NCI-H1694 (cell line): ENCODE data around the gene ABCA6.
"Not testable (repeated sequence)": the region's sequence is repeated elsewhere in the genome, so short reads cannot be mapped to it uniquely, and the experiment has no call there.

Experiments
- DNase-seq: peaks from one replicate; lab custom pipeline; 2025; lab: John Stamatoyannopoulos, UW

Gene ABCA6, protein sequence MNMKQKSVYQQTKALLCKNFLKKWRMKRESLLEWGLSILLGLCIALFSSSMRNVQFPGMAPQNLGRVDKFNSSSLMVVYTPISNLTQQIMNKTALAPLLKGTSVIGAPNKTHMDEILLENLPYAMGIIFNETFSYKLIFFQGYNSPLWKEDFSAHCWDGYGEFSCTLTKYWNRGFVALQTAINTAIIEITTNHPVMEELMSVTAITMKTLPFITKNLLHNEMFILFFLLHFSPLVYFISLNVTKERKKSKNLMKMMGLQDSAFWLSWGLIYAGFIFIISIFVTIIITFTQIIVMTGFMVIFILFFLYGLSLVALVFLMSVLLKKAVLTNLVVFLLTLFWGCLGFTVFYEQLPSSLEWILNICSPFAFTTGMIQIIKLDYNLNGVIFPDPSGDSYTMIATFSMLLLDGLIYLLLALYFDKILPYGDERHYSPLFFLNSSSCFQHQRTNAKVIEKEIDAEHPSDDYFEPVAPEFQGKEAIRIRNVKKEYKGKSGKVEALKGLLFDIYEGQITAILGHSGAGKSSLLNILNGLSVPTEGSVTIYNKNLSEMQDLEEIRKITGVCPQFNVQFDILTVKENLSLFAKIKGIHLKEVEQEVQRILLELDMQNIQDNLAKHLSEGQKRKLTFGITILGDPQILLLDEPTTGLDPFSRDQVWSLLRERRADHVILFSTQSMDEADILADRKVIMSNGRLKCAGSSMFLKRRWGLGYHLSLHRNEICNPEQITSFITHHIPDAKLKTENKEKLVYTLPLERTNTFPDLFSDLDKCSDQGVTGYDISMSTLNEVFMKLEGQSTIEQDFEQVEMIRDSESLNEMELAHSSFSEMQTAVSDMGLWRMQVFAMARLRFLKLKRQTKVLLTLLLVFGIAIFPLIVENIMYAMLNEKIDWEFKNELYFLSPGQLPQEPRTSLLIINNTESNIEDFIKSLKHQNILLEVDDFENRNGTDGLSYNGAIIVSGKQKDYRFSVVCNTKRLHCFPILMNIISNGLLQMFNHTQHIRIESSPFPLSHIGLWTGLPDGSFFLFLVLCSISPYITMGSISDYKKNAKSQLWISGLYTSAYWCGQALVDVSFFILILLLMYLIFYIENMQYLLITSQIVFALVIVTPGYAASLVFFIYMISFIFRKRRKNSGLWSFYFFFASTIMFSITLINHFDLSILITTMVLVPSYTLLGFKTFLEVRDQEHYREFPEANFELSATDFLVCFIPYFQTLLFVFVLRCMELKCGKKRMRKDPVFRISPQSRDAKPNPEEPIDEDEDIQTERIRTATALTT (N-terminal part only)

GRCh38 chr17:69141431-69142174, at the start of gene ABCA6:
Gene ABCA6 (minus strand): TSS chr17:69141895. CDS start chr17:69140703, 1,192 bp downstream.
- no peak for DNase-seq

GRCh38 chr17:69188796-69189195, 47.1 kb upstream of the ABCA6 start:
- no peak for DNase-seq

GRCh38 chr17:69188064-69188463, 46.4 kb upstream of the ABCA6 start:
- no peak for DNase-seq

- no peak for DNase-seq
Measured at GRCh38 chr17:69187294-69187693, 45.6 kb upstream of the ABCA6 start.

- DNase-seq = no peak
Measured at GRCh38 chr17:69179227-69179952, 37.7 kb upstream of the ABCA6 start.

GRCh38 chr17:69176457-69176795, 34.7 kb upstream of the ABCA6 start:
- no peak for DNase-seq

DNA sequence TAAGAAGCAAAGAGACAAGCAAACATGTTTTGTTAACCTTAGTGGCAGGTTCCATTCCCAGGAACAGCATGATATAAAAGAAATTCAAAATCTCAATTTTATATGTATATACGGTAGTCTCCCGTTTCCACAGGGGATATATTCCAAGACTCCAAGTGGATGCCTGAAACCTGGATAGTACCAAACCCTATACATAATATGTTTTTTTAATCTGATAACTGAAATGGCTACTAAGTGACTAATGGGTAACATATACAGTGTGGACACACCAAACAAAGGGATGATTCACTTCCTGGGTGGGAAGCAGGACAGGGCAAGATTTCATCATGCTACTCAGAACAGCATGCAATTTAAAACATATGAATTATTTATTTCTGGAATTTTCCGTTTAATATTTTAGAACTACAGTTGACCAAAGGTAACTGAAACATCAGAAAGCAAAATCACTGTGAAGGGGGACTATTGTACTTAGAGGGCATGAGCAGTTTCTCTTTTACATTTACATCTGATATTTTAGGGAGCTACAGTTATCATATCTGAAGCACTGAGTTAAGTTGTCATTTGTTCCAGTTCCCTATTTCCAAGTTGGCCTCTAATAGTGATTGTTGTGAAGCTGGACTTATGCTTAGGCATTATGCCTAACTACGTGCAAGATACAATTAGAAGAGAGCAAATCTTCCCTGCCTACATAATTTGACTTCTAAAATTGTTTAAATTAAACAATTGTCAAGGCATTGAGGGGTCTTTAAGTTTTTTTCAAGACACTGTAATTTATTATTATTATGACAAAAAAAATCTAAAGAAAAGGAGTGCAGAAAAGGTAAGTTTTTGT, 34.1 kb upstream of the ABCA6 start:
- no peak for DNase-seq

GRCh38 chr17:69175262-69175624, 33.5 kb upstream of the ABCA6 start:
- DNase-seq = no peak

GRCh38 chr17:69173118-69173517, 31.4 kb upstream of the ABCA6 start:
- DNase-seq = no peak

DNA sequence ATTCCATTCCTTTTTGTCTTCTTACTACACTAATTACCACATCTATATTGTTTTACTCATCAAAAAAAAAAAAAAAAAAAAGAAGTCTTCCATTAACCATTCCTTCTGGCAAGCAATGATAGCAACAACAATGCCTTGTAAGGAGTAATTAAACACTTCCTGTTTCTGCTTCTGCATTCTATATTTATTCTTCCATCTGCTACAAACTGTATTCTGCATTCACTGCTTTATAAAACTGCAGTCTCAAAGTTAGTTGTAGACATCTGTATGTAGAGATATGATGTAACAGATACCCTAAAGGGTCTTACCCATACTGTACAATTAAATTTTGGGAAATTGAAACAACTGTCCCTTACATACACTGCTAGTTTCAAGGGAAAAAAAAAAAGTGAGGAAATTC, 28.7 kb upstream of the ABCA6 start:
- no peak for DNase-seq

DNA sequence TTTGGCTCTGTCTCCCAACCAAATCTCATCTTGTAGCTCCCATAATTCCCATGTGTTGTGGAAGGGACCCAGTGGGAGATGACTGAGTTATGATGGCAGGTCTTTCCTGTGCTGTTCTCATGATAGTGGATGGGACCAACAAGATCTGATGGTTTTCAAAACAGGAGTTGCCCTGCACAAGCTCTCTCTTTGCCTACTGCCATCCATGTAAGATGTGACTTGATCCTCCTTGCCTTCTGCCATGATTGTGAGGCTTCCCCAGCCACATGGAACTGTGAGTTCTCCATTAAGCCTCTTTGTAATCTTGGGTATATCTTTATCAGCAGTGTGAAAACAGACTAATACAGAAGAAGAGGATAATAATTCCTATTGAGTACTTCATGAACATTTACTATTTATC, 26.9 kb upstream of the ABCA6 start:
- DNase-seq = not testable (repeated sequence)

- DNase-seq = no peak
Measured at GRCh38 chr17:69166957-69167356, 25.3 kb upstream of the ABCA6 start.

- DNase-seq = no peak
Measured at GRCh38 chr17:69164206-69164605, 22.5 kb upstream of the ABCA6 start.

GRCh38 chr17:69159418-69159817, 17.7 kb upstream of the ABCA6 start:
- no peak for DNase-seq

- no peak for DNase-seq
Measured at GRCh38 chr17:69154267-69154666, 12.6 kb upstream of the ABCA6 start.

DNA sequence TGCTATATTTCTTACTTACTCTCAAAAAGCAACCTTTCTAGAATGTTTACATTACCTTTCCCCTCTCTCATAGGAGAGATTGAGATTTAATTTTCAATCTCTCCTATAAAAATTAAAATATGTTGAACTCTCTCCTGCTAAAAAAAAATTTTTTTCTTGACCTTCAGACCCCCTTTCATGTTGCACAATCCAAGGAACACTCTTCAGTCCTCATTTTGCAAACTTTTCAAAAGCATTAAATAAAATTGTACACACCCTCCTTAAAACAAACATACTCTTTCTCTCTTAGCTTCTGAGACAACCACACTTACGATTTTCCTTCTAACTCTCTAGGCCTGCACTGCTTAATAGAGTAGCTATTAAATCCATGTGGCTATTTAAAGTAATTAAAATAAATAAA, 8.6 kb upstream of the ABCA6 start:
- DNase-seq = no peak

DNA sequence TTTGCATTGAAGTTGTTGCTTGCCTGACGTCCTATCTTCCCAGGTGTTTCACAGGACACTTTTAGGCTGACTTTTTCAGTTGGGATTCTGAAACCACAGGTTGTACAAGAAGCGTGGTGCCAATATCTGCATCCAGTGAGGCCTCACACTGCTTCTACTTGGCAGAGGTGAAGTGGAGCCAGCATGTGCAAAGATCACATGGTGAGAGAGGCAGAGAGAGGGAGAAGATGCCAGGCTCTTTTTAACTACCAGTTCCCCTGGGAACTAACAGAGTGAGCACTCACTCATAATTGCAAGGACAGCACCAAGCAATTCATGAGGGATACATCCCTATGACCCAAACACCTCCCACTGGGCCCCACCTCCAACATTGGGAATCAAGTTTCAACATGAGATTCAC, 5.8 kb upstream of the ABCA6 start:
- DNase-seq = no peak

DNA sequence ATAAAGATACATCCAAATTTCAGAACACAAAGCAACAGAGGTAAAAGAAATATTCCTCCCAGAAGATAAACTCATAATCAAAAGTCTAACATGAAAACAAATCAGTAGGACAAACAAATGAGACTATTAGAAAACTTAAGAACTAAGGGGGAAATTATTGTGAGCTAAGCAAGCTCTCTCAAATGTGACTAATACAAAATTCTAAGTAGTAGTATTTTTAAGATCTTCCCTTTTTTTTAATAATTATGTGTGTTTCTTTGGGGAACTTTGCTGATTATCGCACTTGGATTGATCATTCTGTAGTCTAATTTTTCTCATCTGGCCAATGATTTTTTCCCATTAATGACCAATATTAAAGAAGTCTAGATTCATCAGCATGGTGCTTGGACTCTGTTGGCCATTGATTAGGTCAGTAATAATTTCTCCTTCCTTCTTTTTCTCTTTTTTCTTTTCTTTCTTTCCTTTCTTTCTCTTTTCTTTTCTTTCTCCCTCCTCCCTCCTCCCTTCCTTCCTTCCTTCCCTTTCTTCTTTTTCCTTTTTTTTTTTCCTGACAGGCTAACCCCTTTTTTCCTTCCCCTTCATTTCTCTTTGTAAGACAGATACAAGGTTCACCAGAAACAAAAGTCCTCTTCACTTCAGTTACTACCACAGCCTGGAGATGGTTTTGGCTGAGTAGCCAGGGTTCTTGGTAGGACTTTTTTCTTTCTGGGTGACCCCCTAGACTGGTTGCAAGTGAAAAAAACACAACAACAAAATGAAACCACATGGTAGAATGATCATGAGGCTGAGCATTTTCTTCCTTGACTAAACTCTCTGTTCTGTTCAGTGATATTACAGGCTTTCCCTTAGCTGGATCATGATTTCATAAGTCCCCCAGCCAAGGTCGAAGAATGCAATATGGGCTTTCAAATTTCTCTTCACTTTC, 2.9 kb upstream of the ABCA6 start:
- DNase-seq = no peak

DNA sequence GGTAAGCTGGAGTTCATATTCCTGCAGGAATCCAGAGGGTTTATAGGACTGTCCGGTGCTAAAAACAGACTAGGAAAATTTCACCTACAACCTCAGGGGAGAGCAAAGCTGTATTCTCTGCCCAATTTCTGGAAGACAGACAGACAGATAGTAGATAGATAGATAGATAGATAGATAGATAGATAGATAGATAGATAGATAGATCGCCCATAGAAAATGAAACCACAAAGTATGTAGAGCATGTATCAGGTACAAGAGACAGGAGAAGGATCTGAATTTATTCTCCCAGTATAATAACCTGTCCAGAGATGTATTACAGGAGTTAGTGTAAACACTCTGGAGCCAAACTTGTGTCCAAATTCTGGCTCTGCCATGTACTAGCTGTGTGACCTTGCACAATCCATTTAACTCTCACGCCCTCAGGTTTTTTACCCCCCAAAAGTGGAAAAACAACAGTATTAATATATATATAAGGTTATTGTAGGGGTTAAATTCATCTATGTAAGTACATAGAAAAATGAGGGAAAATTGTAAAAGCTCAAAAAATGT, 2.1 kb upstream of the ABCA6 start:
- DNase-seq = no peak
